Glomerular endothelial cell (primary cell): ENCODE results near the gene LGI1. TPM values are rescaled to one million over a fixed set of nuclear protein-coding genes. Genes with fewer than 3 reads are reported as not detected.
"Not testable (repeated sequence)": the region's sequence is repeated elsewhere in the genome, so short reads cannot be mapped to it uniquely, and the experiment has no call there.

Experiments used
- DNase-seq: peaks from one replicate; pipeline ENCODE4 v3.0.0-alpha.2; 2011; ENCODE audit warnings: low read depth, low spot score; ENCODE audit errors: extremely low read depth
- total RNA-seq: library from RNA; depleted of rRNA; stranded (reverse); fragments of >200 nt; gene quantifications from 2 replicates; pipeline ENCODE4 v1.2.3, GENCODE V29; 2015

The LGI1 gene
- total RNA-seq, 1 donor from 2014 or later = not detected

DNA sequence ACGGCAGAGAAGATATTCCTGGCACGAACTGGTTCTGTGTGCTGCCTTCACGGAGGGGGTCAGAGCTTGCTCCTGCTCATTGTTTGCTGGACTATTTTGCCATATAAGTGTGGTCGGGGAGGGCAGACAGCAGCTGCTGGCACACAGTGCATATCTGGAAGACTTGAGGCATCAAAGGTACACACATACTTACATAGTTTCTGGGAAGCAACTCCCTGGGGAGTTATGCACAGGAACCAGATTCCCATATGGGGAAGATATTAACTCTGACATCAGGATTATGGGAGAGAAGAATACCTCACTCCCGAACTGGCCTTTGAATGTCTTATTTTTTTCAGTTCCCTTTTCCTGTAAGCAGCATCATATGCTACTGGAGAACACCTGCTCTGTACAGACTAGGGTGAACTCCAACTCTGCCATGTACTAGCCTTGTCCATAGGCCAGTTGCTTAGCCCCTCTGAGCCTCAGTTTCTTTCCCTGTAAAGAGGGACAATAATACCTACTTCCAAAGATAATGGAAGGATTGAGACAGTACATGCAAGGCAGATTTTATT, 41.5 kb downstream of the LGI1 start:
- no peak for DNase-seq

DNA sequence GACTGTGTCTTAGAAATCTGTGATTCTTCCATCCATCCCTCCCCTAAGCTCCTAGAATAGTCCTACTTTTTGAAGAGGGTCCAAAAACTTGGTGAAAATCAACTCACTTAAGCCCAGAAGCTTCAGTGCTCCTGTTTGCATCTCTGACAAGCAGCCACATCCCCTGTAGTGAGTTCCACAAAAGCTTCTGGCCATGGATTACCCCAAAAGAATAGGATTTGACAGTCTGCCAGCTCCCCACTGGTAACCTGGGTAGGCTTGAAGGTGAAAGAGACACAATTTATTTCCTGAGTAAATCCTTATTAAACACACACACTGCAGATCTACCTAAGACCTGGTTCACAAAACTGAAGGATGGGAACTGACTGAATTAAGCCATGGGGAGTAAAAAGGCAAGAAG, 46.5 kb downstream of the LGI1 start:
- DNase-seq = no peak

DNA sequence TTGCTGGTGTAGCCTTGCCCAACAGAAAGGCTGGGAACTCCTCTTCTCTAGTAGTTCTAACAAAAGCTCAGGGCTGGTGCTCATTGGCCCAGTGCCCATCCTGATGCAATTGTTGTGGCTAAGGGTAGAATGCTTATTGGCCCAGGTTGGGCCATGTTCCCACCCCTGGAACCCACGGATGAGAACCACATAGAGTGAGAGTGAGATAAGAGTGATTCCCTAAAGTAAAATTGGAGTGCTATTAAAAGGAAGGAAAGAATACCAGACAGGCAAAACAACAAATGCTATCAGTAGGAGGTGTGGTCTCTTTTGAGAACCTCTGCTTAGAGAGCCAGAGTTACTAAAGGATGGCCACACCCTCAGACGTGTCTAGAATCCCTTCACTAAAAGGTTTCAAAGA, 49.2 kb downstream of the LGI1 start:
- no peak for DNase-seq

DNA sequence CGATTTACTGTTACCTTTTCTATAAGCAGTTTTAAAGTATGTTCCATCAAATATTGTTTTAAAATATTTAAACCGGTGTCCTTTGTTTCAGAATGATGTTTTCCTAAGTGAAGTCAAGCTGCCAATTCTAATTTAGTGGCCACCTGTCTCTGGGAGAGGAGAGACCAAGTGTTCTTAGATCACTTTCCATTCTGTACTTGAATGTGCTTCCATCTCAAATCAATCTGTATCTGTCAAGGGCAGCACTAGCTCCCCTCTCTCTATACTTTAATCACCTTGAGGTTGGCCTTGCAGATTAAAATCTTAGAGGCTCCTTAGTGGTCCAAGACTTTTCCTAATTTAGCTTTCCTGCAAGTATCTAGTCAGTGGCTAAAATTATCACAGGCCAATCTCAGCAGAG, 49.6 kb downstream of the LGI1 start:
- DNase-seq = no peak

DNA sequence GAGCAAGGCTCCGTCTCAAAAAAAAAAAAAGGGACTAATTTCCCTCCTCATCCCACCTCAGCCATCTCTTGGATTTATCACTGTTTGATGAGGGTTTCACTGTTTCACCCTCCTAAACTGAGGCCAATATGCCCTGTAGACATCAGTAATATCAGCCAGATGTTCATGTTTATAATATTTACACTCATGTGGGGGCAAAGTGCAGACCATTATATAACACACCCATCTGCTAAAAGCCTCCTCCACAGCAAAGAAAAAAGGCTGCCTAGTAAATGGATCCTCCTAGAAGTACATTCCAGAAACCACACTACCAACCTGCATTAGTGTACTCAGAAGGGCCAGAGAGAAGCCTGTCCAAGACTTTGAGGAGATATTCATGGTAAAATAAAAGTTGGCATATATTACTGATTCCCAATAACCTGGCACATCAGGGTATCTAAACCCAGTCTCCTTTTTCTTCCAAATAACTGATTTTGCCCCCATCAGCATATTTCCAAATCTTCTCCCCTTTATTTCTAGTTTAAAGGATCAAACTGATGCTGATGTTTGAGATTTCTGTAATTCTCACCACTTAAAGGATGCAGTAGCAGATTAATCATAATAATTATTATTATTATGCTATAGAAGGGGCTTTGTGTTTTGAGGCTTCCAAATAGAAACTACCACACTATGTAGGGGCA, 55.1 kb downstream of the LGI1 start:
- DNase-seq = no peak

DNA sequence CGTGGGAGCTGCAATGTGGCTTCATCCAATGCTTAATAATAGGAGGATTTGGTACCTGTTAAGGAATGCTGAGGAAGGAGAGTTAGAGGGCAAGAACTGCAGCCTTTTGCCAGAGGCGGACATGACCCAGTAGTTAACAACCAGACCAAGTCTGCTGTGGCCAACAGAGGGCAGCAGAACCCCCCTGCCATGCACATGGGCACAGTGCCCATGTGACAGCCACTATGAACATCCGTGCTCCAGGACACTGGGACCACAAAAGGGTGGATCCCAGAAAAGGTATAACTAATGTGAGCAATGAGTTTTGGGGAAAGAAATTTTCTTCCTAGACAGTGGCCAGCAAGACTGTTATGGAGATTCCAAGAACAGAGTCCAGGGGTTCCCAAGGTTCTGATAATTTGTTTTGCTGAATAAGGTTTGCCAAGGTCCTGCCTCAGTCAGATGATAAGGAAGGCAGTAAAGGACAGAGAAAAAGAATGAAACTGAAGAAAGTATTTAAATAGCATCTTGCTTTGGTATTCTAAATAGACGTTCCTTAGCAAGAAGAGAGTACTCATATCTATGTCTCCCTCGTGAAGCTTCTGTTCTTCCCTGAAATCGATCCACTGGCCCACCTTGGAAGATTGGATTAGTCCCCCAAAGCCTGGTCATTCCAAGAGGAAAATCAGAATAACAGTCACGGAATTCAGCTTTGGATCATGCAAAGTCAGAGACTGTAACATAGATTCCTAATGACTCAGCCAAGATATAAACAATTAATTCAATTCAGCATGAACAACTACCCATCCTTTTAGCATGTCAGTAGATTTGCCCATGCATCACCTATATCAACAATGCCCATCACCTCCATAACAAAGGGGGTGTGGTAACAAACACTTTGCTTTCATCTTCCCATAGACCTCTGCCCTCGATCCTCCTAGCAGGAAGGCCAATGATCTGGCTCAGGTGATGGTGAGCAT, 56.0 kb downstream of the LGI1 start:
- DNase-seq = no peak

DNA sequence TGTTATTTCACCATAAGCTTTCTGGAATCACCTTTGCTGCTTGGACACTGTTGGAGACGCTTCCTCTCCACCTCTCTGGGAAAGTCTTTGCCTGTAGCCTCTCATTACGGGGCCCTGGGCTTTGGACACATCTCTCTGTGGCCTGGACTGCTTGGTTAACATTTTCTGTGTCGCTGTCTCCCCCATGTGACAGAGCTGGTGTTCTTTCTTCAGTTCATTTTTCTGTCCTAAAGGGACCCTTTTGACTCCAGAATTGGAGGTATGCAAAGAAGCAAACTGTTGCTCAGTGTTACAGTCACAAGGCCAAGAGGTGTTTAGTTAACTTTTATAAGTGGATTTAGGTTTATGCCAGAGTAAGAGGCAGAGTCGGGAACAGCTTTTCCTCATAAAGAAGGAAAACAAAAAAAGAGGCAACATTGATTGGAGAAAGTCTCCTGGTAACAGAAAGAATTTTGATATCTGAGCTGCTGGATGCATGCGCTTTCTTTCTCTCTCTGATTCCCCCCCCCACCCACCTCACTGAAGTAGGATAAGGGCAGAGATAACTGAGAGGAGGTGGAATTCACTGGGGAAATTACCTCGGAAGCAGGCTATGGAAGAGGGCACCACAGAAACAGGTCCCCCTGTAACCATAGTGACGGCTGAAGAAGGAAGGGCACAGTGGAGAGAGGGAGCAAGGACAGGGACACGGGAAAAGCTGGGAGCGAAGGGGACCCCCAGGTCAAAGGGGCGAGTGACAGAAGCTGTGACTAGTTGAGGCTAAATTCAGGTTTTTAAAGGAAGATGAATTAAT, 57.8 kb downstream of the LGI1 start:
- DNase-seq = no peak

DNA sequence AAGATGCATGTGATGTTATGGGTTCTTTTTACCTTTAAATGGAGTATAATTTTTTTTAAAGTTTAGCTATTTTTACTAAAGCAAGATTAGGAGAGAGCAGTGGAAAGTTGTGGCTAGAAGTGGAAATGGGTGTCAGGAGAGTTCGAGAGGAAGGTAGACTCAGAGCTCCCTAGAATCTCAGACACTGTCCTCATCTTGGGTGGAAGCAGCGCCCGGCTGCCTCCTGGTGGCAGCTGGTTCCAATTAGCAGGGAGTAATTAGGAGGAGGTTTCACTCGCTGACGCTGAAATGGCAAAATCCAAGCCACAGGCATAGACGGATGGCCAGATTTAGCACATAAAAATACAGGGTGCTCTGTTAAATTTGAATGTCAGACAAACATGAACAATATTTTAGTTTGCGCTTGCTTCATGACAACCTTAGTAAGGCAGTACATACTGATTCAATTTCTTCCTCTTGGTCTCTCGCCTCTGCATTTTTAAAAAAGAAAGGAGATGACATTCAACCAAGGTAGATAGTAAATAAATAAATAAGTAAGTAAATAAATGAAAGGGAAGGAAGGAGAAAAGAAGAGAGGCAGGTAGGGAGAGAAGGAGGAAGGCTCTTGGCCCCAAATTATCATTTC, 58.5 kb downstream of the LGI1 start:
- no peak for DNase-seq

DNA sequence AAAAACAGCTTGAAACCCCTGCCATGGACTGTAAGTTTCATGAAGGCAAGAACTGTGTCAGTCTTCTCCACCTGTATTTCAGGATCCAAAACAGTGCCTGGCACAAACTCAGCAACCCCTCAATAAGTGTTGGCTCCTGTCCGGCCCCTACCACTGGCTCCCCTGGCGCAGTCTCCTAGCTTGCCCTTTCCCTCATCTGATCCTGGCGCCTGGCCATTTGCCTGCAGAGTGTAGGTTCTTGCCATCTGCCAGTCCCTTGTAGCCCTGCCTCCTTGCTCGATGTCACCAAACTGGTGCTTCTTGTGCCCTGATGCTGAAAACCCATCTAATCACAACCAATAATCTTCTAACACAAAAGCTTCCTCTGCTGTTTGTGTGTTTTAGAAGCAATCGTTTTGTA, 60.4 kb downstream of the LGI1 start:
- no peak for DNase-seq

DNA sequence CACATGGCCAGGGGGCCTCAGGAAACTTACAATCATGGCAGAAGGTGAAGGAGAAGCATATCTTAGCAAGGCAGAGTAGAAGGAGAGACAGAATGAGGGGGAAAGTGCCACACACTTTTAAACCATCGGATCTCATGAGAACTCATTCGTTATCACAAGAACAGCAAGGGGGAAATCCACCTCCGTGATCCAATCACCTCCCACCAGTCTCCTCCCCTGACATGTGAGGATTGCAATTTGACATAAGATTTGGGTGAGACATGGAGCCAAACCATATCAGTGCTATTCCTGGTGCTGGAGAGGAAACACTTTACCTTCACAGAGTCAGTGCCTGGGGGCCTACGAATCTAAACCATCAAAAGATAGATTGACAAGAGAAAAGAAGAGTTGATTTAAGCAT, 61.8 kb downstream of the LGI1 start:
- DNase-seq = no peak

DNA sequence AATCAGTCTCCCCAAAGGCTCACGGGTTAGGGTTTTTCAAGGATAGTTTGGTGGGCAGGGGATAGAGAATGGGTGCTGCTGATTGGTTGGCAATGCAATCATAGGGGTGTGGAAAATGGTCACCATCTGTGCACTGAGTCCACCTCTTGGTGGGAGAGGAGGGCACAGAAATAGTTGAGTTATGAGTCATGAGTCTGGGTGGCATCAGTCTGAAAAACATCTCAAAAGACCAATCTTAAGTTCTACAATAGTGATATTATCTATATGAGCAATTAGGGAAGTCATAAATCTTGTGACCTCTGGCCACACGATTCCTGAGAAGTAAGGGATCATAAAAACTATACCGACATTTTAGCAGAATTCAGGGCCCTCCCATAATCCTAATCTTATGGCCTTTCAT, 62.7 kb downstream of the LGI1 start:
- no peak for DNase-seq

DNA sequence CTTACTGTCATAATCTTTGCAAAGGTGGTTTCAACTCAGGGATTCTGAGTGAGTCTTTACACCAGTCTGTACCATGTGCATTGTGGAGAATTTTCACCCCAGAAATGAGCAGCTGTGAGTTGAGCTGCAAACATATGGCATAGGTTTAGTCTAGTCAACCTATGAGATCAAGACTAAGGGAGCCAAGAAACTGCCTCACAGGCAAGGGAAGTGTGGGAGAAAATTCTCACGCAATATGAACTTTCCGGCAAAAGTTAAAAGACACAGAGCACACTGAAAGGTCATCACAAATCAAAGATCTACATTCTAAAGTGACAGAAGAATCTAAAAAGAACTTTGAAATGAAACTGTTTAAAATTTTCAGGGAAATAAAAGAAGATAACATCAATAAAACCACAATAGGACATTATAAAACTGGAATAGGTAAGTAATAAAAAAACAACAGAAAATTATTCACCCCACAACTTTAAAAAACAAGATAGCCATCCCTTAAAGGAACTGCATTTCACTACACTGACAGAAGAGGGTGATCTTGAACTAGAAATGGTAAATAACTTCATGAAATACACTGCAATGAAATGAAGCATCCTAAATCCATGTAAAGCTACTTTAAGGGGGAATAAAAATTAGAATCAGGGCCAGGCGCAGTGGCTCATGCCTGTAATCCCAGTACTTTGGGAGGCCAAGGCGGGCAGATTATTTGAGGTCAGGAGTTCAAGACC, 63.5 kb downstream of the LGI1 start:
- no peak for DNase-seq

DNA sequence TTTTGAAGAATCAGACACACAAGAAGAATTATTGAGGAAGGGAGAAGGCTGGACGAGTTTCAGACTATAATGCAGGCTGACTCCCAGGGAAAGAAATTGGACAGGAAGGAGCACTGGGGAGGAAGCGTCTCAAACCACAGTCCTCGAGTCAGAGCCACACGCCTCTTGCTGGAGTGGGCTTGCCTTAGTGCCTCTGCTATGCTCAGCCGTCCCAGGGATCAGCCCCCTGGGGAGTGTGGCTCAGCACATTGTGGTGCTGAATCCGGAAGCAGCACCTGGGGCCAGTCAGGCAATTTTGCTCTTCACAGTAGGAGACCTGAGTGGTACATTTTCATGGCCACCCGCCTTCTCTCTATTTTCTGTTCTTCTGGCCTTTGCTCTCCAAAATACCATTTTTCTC, 68.6 kb downstream of the LGI1 start:
- DNase-seq = no peak

DNA sequence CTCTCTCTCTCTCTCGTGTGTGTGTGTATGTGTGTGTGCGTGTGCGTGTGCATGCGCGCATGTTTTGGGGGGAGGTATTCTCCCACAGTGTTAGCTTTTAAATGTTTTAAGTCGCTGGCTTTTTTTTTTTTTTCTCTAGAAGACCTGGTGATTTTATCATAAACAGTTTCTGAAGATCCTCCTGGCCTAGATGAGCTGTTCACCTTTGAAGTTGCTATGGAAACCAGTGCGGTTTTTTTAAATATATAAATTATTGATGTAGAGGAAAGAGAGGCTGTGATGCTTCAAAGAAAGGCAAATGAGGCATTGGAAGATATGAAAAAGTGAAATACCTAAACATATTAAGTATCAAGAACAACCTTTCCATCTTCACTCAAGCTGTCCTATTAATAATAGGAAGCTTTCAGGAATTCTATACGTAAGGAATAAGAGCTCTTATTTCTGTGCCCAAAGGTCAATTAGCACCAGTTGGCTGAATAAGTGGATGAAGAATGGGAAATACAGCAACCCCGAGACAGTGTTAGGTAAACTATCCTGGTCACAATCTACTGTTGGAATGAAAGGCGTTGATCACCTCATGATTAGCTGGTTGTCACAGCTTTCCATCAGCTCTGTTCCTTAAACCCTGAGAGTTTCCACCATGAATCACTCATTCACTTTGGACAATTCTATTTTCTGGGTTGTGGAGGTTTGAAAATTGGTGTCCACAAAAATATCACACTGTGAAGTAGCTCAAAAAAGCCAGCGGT, 69.5 kb downstream of the LGI1 start:
- no peak for DNase-seq

DNA sequence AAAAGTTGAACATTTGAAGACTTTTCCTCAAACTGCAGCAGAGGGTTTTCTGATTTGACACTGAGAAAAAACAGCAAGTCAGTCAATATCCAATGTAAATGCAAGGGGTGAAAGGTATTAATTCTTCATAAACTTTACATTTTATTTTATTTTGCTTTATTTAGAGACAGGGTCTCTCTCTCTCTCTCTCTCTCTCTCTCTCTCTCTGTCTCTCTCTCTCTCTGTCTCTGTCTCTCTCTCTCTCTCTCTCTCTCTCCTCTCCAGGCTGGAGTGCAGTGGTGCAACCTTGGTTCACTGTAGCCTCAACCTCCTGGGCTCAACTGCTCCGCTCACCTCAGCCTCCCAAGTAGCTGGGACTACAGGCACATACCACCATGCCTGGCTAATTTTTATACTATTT, 73.3 kb downstream of the LGI1 start:
- not testable (repeated sequence) for DNase-seq

DNA sequence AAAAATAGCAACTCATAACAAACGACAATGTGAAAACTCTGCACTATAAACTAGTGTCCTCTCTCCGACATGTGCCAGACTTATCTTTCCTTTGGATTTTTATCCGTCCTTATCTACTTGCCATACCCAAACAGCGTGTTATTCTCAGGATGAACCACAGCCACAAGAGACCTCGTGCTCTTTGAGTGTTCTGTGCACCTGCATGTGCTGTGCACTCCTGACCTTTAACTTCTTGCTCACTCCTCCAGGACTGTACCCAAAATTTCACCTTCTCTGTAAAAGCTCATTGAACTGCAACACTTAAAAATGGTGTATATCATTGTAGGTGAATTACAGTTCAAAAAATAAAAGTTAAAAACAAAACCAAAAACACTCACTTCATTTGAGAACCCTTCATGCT, 78.0 kb downstream of the LGI1 start:
- DNase-seq = no peak

DNA sequence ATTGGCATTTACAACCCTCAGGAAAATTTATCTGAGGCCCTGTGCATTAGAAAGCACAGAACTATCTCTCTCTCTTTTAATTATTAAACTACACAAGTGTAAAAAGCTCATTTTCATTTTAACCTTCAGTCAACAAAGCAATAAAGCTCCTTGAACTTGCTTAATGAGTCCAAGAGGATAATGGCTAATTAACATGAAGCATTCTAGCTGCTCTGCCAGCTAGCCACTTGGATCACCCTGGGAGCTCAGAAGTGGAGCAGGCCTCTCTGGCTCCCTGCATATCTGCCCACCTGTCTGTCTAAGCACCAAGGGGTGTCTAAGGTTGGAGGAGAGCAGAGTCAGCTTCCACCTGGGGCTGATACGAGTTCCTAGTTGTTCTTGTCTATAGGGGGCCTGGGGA, 80.1 kb downstream of the LGI1 start:
- no peak for DNase-seq

DNA sequence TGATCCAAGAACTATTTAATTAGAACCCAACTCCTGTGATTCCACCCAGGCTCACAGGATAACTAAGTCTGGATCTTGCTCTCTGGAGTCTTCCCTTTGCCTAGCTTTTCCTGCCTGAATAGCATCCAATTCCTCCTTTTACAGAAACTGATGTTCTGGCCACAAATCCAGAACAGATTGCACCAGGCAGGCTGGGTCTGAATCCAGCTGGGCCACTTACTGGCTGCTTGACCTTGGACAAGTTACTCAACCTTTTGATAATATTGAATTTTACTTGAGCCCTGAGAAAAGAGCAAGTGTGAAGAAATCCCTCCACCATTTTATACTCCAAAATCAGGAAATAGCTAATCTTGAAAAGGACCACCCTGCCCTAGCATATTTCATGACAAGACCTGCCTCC, 80.5 kb downstream of the LGI1 start:
- no peak for DNase-seq

DNA sequence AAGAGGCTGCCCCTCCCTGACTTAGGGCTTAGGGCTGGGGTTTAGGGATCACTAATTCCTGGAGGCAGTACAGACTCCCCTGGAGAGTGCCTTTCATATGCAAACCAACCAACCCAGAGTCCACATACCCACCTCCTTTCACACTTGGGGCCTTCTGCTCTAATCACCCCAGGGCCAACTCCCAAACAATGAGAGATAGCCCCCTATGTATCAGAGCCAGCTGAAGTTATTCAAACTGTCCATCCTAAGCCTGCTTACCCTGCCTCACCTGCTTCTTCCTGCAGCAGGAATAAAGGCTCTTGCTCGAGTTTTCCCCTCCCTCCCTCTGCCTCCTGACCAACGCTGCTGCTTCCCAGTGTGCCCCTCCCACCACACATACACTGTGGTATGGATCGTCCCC, 84.2 kb downstream of the LGI1 start:
- no peak for DNase-seq
